Measurements from ENCODE around the gene KIF5C.
A peak's percentile ranks its signal among the peaks of the same experiment; 100 is the strongest.

KIF5C gene

DNA sequence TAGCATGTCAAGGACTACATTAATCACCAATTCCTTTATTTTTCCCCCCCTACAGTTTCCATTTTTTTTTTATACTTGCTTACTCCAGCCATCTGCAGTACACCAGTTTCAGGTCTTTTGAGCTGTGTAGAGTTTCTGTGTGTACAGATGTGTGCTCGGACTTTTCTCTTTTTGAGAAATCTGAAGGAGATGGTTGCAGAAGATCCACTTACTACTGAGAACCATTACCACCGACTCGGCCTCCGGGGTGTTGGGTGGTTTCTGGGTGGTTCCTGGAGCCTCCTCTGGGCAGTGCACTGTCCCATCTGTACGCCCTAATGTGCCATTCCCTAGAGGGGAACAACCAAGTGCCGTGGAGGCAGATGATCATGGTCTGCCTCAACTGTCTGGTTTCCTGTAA lies 148.1 kb downstream of the KIF5C start:
- peaks cover 83% of the 10 kb centered on the region for H3K4me1 ChIP-seq (ENCODE audit: insufficient read depth, low read length, severe bottlenecking)
- peak overlapping the region; percentile 36 for H3K4me2 ChIP-seq (ENCODE audit: low read length)
- peak overlapping the region; percentile 35; the same call in 1 of the 2 replicates for H3K9ac ChIP-seq (ENCODE audit: low read length)
- TF ChIP-seq, protein P1, sequence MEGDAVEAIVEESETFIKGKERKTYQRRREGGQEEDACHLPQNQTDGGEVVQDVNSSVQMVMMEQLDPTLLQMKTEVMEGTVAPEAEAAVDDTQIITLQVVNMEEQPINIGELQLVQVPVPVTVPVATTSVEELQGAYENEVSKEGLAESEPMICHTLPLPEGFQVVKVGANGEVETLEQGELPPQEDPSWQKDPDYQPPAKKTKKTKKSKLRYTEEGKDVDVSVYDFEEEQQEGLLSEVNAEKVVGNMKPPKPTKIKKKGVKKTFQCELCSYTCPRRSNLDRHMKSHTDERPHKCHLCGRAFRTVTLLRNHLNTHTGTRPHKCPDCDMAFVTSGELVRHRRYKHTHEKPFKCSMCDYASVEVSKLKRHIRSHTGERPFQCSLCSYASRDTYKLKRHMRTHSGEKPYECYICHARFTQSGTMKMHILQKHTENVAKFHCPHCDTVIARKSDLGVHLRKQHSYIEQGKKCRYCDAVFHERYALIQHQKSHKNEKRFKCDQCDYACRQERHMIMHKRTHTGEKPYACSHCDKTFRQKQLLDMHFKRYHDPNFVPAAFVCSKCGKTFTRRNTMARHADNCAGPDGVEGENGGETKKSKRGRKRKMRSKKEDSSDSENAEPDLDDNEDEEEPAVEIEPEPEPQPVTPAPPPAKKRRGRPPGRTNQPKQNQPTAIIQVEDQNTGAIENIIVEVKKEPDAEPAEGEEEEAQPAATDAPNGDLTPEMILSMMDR (IDR thresholded peaks at IDR 0.05; ENCODE audit: low read length), result no peak
- no peak for TF ChIP-seq EZH2 (IDR thresholded peaks at IDR 0.05; ENCODE audit: borderline replicate concordance, low read length)
- H3K9me3 ChIP-seq (ENCODE audit: low read length), result no peaks in the 10 kb centered on the region
- H3K9me2 ChIP-seq (ENCODE audit: low read depth, low read length), result no peaks in the 10 kb centered on the region
- H4K20me1 ChIP-seq (ENCODE audit: insufficient read depth, low read length), result no peaks in the 10 kb centered on the region
- no peaks in the 10 kb centered on the region for H3K79me2 ChIP-seq (ENCODE audit: insufficient read depth, low read length)
- no peak overlapping the region for H2AFZ ChIP-seq (ENCODE audit: low read length)
- no peaks in the 10 kb centered on the region for H3K27me3 ChIP-seq (ENCODE audit: insufficient read depth, low read length)
- H3K4me3 ChIP-seq (ENCODE audit: low read depth, low read length, poor library complexity, severe bottlenecking), result peak overlapping the region; percentile 46
- H3K36me3 ChIP-seq (ENCODE audit: insufficient read depth, low read length), result no peaks in the 10 kb centered on the region
- H3K27ac ChIP-seq (ENCODE audit: low read depth, low read length, poor library complexity, severe bottlenecking), result peak overlapping the region; percentile 99
- H3F3A ChIP-seq (ENCODE audit: insufficient read depth, low read length), result 0 out of 2 replicates have a peak, but pooled peaks cover 3% of the 10 kb centered on the region

DNA sequence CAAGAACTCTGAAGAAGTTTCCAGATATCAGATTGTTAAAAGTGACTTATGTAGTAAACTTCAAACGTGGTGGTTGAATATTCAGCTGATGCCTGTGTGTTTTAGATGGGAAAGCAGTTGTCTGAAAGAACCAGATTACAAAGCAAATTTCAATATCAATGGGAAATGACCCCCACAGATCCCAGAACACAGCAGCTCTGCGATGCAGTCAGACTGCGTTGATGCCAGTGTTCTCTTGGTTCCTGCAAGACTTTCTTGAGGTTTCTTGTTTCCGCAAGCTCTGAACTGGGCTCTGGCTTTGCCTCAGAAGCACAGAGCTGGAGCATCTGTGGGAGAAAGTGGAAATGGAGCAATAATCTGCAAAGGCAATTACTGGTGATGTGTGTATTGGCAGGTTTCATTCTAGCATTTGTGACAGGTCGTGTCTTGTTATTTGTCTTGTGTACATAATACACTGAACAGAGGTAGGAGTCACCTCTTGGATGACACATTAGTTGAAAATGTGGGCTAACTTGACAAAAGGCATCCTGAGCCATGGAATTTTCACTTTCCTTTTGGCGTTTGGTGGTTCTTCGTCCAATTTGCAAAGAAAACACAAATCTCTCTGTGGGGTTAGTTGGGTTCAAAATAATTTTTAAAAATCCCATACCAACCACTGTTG lies 152.7 kb downstream of the KIF5C start:
- H3K9me3 ChIP-seq (ENCODE audit: low read length), result no peaks in the 10 kb centered on the region
- H3K79me2 ChIP-seq (ENCODE audit: insufficient read depth, low read length), result no peaks in the 10 kb centered on the region
- no peak for TF ChIP-seq EZH2 (IDR thresholded peaks at IDR 0.05; ENCODE audit: borderline replicate concordance, low read length)
- TF ChIP-seq, protein P1 (IDR thresholded peaks at IDR 0.05; ENCODE audit: low read length), result no peak

DNA sequence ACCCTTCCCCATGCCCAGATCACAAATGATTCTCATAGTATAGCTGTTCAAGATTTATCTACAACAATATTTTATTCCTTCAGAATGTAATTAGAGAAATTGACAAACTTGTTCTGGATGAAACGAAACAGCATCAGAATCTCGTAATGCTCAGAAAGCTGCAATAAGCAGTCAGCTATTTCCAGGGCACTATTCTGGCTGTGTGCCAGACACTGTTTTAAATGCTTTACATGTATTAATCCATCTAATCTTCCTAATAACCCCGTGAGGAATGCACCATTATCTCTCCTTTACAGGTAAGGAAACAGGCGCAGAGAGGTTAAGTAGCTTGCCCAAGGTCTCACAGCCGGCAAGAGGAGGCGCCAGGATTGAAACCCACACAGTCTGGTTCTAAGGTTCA lies 153.3 kb downstream of the KIF5C start:
- no peak overlapping the region for H3K4me2 ChIP-seq (ENCODE audit: low read length)
- H3K9me2 ChIP-seq (ENCODE audit: low read depth, low read length), result no peaks in the 10 kb centered on the region
- no peaks in the 10 kb centered on the region for H3K9me3 ChIP-seq (ENCODE audit: low read length)
- peaks cover 42% of the 10 kb centered on the region for H3K4me1 ChIP-seq (ENCODE audit: insufficient read depth, low read length, severe bottlenecking)
- no peak overlapping the region for H3K27ac ChIP-seq (ENCODE audit: low read depth, low read length, poor library complexity, severe bottlenecking)
- H3K79me2 ChIP-seq (ENCODE audit: insufficient read depth, low read length), result no peaks in the 10 kb centered on the region
- no peaks in the 10 kb centered on the region for H3K36me3 ChIP-seq (ENCODE audit: insufficient read depth, low read length)
- no peaks in the 10 kb centered on the region for H3F3A ChIP-seq (ENCODE audit: insufficient read depth, low read length)
- no peak overlapping the region for H3K4me3 ChIP-seq (ENCODE audit: low read depth, low read length, poor library complexity, severe bottlenecking)
- no peaks in the 10 kb centered on the region for H3K27me3 ChIP-seq (ENCODE audit: insufficient read depth, low read length)
- no peaks in the 10 kb centered on the region for H4K20me1 ChIP-seq (ENCODE audit: insufficient read depth, low read length)
- H3K9ac ChIP-seq (ENCODE audit: low read length), result no peak overlapping the region
- no peak overlapping the region for H2AFZ ChIP-seq (ENCODE audit: low read length)
- TF ChIP-seq, protein P1 (IDR thresholded peaks at IDR 0.05; ENCODE audit: low read length), result no peak
- no peak for TF ChIP-seq EZH2 (IDR thresholded peaks at IDR 0.05; ENCODE audit: borderline replicate concordance, low read length)

More for the DNA sequence above, 152.7 kb downstream of the KIF5C start:
- Histone ChIP-seq H3K4me2 (ENCODE audit: low read length) (no peak overlapping the region), H2AFZ (ENCODE audit: low read length) (no peak overlapping the region), H3K27me3 (ENCODE audit: insufficient read depth, low read length) (no peaks in the 10 kb centered on the region), H3K9me2 (ENCODE audit: low read depth, low read length) (no peaks in the 10 kb centered on the region), H4K20me1 (ENCODE audit: insufficient read depth, low read length) (no peaks in the 10 kb centered on the region), H3K27ac (ENCODE audit: low read depth, low read length, poor library complexity, severe bottlenecking) (no peak overlapping the region), H3K36me3 (ENCODE audit: insufficient read depth, low read length) (no peaks in the 10 kb centered on the region), H3K4me1 (ENCODE audit: insufficient read depth, low read length, severe bottlenecking) (peaks cover 48% of the 10 kb centered on the region), H3K9ac (ENCODE audit: low read length) (no peak overlapping the region), H3K4me3 (ENCODE audit: low read depth, low read length, poor library complexity, severe bottlenecking) (no peak overlapping the region), H3F3A (ENCODE audit: insufficient read depth, low read length) (no peaks in the 10 kb centered on the region)

Data from OCI-LY1 (cell line).